HG02973 (cell line): ENCODE data around the gene HNRNPA2B1.

Experiments used
- ATAC-seq: cut with Tn5 transposase; IDR thresholded peaks from one replicate; pipeline ENCODE4 v1.9.1; 2021; ENCODE audit warnings: moderate library complexity; ENCODE audit not compliant: unreplicated experiment

Gene HNRNPA2B1

GRCh38 chr7:26200444-26201246, at the start of gene HNRNPA2B1:
Gene HNRNPA2B1, minus strand, starts transcription at chr7:26200746. Its CDS starts 169 bp downstream, at chr7:26200577.
- ATAC-seq, result peak; percentile 47

DNA sequence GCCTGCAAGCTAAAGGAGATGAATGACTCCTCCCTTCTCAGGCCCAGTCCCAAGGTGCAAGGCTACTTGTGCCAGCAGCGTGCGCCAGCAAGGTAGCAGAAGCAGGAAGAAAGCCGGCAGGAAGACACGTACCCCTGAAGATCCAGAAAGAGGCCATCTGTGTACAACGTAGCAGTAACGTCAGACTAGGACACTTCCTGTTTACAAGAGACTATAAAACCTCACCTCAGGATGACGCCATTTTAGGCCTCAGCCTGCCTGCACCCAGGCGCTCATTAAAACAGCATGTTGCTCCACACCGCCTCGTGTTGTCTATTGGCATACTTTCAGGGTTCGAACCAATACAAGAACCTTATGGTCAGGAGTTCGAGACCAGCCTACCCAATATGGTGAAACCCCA, 49.7 kb upstream of the HNRNPA2B1 start:
- ATAC-seq, result no peak

DNA sequence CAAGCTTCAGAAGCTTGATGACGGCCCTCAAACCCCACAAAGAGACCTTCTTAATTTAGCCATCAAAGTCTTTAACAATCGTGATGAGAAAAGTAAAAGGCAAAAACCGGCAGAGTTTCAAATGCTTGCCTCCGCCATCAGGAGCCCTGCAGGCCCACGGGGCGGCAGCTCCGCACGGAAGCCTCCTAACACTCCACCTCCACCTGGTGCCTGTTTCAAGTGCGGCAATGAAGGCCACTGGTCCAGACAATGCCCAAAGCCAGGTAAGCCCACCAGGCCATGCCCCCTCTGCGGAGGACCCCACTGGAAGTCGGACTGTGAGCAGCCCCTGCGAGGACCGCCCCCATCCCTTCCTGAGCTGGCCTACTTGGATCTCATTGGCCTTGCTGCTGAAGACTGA, 44.6 kb upstream of the HNRNPA2B1 start:
- ATAC-seq, result no peak

GRCh38 chr7:26238032-26238431, 37.5 kb upstream of the HNRNPA2B1 start:
- ATAC-seq, result no peak

DNA sequence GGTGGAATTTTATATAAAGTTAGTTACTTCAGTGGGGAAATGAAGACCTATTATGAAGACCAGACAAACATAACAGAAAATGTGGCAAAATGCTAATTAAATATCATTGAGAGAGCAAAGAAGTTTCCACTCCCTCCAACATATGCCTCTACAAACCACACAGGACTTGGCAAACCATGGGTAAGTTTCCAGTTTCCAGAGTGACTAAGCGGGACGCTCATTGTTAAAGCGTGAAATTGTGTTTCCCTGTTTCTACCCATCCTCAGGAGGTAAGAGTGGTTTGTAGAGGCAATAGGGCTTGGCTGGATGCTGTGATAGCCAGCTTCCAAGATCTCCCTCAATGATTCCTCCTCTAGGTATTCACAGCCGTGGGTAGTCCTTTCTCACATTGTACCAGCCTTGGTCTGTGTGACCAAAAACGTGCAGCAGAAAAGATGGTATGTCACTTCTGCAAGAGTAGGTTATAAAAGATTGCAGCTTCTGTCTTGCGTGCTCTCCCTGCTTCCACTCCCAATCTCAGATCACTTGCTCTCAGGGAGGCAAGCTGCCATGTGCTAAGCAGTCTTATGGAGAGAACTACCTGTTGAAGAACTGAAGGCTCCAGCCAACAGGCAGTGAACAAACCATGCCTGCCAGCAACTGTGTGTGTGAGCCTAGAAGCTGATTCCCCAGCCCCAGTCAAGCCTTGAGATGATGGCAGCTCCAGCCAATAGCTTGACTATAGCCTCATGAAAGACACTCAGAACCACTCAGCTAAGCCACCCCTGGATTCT, 36.7 kb upstream of the HNRNPA2B1 start:
- ATAC-seq, result no peak

GRCh38 chr7:26233902-26234511, 33.5 kb upstream of the HNRNPA2B1 start:
- ATAC-seq, result no peak

GRCh38 chr7:26227987-26228386, 27.4 kb upstream of the HNRNPA2B1 start:
- ATAC-seq, result no peak

GRCh38 chr7:26224359-26224758, 23.8 kb upstream of the HNRNPA2B1 start:
- ATAC-seq, result no peak

- no peak for ATAC-seq
These were observed 15.5 kb upstream of the HNRNPA2B1 start for GRCh38 chr7:26216049-26216448.

- no peak for ATAC-seq
These were observed 13.4 kb upstream of the HNRNPA2B1 start for GRCh38 chr7:26213807-26214515.

GRCh38 chr7:26212921-26213718, 12.6 kb upstream of the HNRNPA2B1 start:
- ATAC-seq, result no peak

DNA sequence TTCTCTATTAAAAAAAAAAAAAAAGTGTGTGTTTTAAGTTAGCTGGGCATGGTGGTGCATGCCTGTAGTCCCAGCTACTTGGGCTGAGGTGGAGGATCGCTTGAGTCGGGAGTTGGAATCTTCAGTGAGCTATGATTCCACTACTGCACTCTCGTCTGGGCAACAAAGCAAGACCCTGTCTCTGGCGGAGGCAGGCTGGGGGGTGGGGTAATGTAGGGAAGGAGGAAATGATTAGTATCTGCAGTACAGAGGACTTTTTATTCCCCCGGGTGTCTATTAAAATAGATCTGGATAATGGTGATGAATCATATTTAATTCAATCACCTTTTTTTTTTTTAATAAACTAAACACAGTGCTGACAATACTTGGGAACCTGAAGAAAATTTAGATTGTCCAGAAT, 7.5 kb upstream of the HNRNPA2B1 start:
- ATAC-seq, result no peak

- ATAC-seq, result no peak
These were observed 2.5 kb upstream of the HNRNPA2B1 start for GRCh38 chr7:26203016-26203415.

GRCh38 chr7:26202019-26202990, 1.8 kb upstream of the HNRNPA2B1 start:
- ATAC-seq, result peak; percentile 3

- peak; percentile 39 for ATAC-seq
These were observed 887 bp upstream of the HNRNPA2B1 start, which contains the start of gene CBX3 for GRCh38 chr7:26201247-26202018. Gene CBX3, plus strand, starts transcription at chr7:26201745. Its CDS starts 1,254 bp downstream, at chr7:26202999.

- no peak for ATAC-seq
These were observed 505 bp downstream of the HNRNPA2B1 start for GRCh38 chr7:26200038-26200443.

DNA sequence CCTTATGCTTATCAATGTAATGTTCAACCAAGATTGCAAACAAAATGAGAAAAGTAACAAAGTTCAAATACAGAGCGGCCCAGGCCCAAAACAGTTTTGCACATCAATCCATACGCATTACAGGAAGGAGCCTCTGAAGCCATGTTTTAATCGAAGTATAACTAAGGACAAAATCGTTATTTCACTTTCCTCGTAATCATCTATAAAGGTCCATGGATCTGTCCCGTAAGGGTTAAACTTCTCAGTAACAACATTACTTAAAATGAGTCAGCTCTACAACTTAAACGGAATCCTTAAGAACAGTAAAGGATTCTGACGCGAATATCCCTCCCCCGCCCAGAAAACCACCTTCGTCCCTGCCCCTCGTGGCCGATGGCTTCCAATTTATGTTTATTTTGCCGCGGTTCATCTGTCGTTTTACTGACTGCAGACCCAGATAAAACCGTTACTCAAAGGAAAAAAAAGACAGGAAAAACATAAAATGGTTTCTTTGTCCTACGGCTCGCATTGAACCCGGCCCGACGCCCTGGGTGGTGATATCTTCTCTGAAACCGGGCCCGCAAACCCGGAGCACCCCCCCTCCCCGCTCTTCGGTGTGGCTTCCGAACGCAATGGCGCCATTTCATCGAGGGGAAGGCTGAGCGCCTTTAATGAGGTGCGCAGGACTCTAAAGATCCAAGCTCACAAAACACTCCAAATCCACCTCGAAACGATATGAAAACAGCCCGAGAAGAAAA, 1.1 kb downstream of the HNRNPA2B1 start:
- no peak for ATAC-seq

- no peak for ATAC-seq
These were observed 1.8 kb downstream of the HNRNPA2B1 start for GRCh38 chr7:26198781-26199169.
